GM12878 (cell line): ENCODE results near the gene FKBP3. TPM values are rescaled to one million over a fixed set of nuclear protein-coding genes. Genes with fewer than 3 reads are reported as not detected.

ENCODE experiments used
- BHLHE40 ChIP-seq, 2 experiments: fragments of 450-650 bp in 1 of 2; IDR thresholded peaks; 2 replicates each; pipeline ENCODE4 v1.6.1; 2011 to 2017; ENCODE audit warnings: low read depth in 2 of 2, borderline replicate concordance in 1 of 2, improper control_type of control experiment in 1 of 2, low read length in 1 of 2, mild to moderate bottlenecking in 1 of 2
- BRCA1 ChIP-seq: IDR thresholded peaks from 2 replicates; pipeline ENCODE4 v1.6.1; 2011; ENCODE audit warnings: low read depth, low read length, improper control_type of control experiment
- CHD1 ChIP-seq: IDR thresholded peaks from 2 replicates; pipeline ENCODE4 v1.6.1; 2012; ENCODE audit warnings: low read depth, low read length, improper control_type of control experiment
- FOS ChIP-seq: IDR thresholded peaks from 3 replicates; pipeline ENCODE4 v1.6.1; 2011; ENCODE audit warnings: borderline replicate concordance; ENCODE audit not compliant: insufficient read length; ENCODE audit errors: extremely low read depth
- FOXK2 ChIP-seq: fragments of 450-650 bp; IDR thresholded peaks from 2 replicates; pipeline ENCODE4 v1.6.1; 2017; ENCODE audit warnings: mild to moderate bottlenecking, moderate library complexity
- GABPA ChIP-seq: IDR thresholded peaks from 2 replicates; pipeline ENCODE4 v1.6.1; 2014; ENCODE audit warnings: antibody characterized with exemption, low read depth, mild to moderate bottlenecking, inconsistent platforms
- GATAD2B ChIP-seq: fragments of 450-650 bp; conservative IDR thresholded peaks from 2 replicates; pipeline ENCODE4 v1.6.1; 2017; ENCODE audit warnings: low read depth, mild to moderate bottlenecking, moderate library complexity
- IKZF1 ChIP-seq: fragments of 450-650 bp; conservative IDR thresholded peaks from 2 replicates; pipeline ENCODE4 v1.6.1; 2017; ENCODE audit warnings: antibody characterized with exemption, mild to moderate bottlenecking
- KLF5 ChIP-seq: fragments of 450-650 bp; IDR thresholded peaks from 2 replicates; pipeline ENCODE4 v1.6.1; 2014; ENCODE audit warnings: mild to moderate bottlenecking; ENCODE audit not compliant: partially characterized antibody
- NBN ChIP-seq: fragments of 450-650 bp; IDR thresholded peaks from 2 replicates; pipeline ENCODE4 v1.6.1; 2016
- NR2F1 ChIP-seq: fragments of 450-650 bp; conservative IDR thresholded peaks from 2 replicates; pipeline ENCODE4 v1.6.1; 2017; ENCODE audit warnings: mild to moderate bottlenecking
- POLR2A ChIP-seq: IDR thresholded peaks from 2 replicates; pipeline ENCODE4 v1.6.1; 2011; ENCODE audit warnings: low read depth, mild to moderate bottlenecking, low read length
- SIN3A ChIP-seq: IDR thresholded peaks from 2 replicates; pipeline ENCODE4 v1.6.1; 2012; ENCODE audit warnings: low read depth, low read length, improper control_type of control experiment
- SMAD1 ChIP-seq: fragments of 450-650 bp; IDR thresholded peaks from 2 replicates; pipeline ENCODE4 v1.6.1; 2018; ENCODE audit warnings: mild to moderate bottlenecking, low read depth; ENCODE audit not compliant: partially characterized antibody
- SMARCA5 ChIP-seq: fragments of 450-650 bp; IDR thresholded peaks from 2 replicates; pipeline ENCODE4 v1.6.1; 2017; ENCODE audit warnings: mild to moderate bottlenecking
- SREBF1 ChIP-seq: IDR thresholded peaks from 2 replicates; pipeline ENCODE4 v1.6.1; 2012; ENCODE audit warnings: mild to moderate bottlenecking, low read length
- STAT3 ChIP-seq: IDR thresholded peaks from 2 replicates; pipeline ENCODE4 v1.6.1; 2011; ENCODE audit warnings: low read depth, low read length, improper control_type of control experiment
- ZNF207 ChIP-seq: fragments of 450-650 bp; IDR thresholded peaks from 2 replicates; pipeline ENCODE4 v1.6.1; 2014; ENCODE audit warnings: antibody characterized with exemption, mild to moderate bottlenecking, borderline replicate concordance
- polyA plus RNA-seq, 11 experiments: library from polyadenylated mRNA; depleted of rRNA in 4 of 11; unstranded in 6 of 11; stranded (reverse) in 5 of 11; fragments of >200 nt; fragmentation: Nextera tagmentation in 4 of 11; fragmentation: Illumina TruSeq in 1 of 11; extraction: Ambion mirVana in 4 of 11; extraction: Trizol in 1 of 11; gene quantifications; 1 replicate in 1 of 11; 2 replicates in 10 of 11; pipeline versions ENCODE4 v1.2.1 to v1.2.3, GENCODE V29; 2011 to 2016; ENCODE audit warnings: inconsistent platforms in 2 of 11, missing spikeins in 2 of 11, low read depth in 1 of 11
- total RNA-seq, 4 experiments: library from RNA; depleted of rRNA in 3 of 4; stranded (reverse); fragments of >200 nt in 3 of 4; fragmentation: Illumina TruSeq in 1 of 4; extraction: Trizol in 1 of 4; gene quantifications; 2 replicates each; pipeline versions ENCODE4 v1.2.1 to v1.2.3, GENCODE V29; 2013 to 2021
- TF ChIP-seq, protein P1 (sequence below): fragments of 450-650 bp; formaldehyde crosslinking; IDR thresholded peaks from 2 replicates; pipeline ENCODE4 v1.5.0; 2022; ENCODE audit warnings: mild to moderate bottlenecking, missing genetic modification characterization
- TF ChIP-seq, protein P2 (sequence below): IDR thresholded peaks from 2 replicates; pipeline ENCODE4 v1.6.1; 2012; ENCODE audit warnings: low read length, inconsistent platforms
- TF ChIP-seq, protein P3 (sequence below): fragments of 450-650 bp; IDR thresholded peaks from 2 replicates; pipeline ENCODE4 v1.6.1; 2017; ENCODE audit warnings: mild to moderate bottlenecking

FKBP3 gene
- total and polyA plus RNA-seq, 10 of the 15 experiments (the other 5 are each of a cell fraction or from before 2014, with no cell fraction given): 67.2 to 218 (median 129) TPM

DNA sequence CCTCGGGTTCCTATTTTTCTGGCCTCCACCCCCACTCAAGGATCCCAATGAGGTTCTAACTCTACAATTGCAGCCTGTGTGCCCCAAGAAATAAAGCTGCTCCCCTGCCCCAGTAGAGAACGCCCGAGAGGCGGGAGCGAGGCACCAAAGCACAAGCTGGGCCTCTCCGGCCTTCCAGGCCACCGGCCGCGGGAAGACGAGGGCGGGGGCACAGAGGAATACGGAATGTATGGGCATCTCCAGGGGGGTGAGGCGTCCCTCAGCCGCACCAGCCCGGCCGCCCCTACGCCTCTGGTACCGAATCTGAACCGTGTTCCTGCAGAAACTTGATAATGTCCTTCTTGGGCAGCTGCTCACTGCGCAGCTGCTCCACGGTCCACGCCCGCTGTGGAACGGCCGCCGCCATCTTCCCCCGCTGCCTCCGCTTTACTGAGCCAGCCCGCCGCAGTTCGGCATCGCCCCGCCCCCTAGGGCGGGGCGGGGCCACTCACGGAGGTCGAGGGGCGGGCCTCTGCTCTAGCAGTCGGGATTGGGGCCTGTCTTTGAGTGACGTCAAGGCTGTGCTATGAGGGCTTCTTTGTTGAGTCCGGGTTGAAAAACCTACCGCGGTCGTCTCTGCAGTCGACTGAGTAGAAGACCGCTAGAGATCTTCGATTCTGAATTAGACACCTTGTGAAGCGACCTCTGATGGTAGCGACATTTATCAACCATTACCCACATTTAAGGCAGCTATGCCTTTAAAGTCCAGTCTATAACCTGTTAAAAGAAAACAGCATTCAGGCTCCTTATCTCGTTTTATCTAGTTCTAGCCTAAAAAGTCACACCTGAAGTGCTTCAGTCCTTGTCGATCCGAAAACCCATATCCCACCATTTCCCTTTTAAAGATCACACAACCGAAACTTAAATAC, at the start of gene FKBP3 (continued):
- TF ChIP-seq, protein P1, sequence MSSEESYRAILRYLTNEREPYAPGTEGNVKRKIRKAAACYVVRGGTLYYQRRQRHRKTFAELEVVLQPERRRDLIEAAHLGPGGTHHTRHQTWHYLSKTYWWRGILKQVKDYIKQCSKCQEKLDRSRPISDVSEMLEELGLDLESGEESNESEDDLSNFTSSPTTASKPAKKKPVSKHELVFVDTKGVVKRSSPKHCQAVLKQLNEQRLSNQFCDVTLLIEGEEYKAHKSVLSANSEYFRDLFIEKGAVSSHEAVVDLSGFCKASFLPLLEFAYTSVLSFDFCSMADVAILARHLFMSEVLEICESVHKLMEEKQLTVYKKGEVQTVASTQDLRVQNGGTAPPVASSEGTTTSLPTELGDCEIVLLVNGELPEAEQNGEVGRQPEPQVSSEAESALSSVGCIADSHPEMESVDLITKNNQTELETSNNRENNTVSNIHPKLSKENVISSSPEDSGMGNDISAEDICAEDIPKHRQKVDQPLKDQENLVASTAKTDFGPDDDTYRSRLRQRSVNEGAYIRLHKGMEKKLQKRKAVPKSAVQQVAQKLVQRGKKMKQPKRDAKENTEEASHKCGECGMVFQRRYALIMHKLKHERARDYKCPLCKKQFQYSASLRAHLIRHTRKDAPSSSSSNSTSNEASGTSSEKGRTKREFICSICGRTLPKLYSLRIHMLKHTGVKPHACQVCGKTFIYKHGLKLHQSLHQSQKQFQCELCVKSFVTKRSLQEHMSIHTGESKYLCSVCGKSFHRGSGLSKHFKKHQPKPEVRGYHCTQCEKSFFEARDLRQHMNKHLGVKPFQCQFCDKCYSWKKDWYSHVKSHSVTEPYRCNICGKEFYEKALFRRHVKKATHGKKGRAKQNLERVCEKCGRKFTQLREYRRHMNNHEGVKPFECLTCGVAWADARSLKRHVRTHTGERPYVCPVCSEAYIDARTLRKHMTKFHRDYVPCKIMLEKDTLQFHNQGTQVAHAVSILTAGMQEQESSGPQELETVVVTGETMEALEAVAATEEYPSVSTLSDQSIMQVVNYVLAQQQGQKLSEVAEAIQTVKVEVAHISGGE (CRISPR knock-in tag): 0 out of 2 replicates have a peak, but pooled peaks have one; percentile 50
- TF ChIP-seq NBN (peak; percentile 73), KLF5 (peak; percentile 99), GABPA (peak; percentile 76), GATAD2B (peak; percentile 86), SIN3A (peak; percentile 80), FOXK2 (peak; percentile 98), BRCA1 (no peak), SMAD1 (no peak), BHLHE40 (IDR thresholded peaks at IDR 0.05; ENCODE audit: borderline replicate concordance in 1 of 2, low read depth in 2 of 2, low read length in 1 of 2) (peak; percentile 94 to 98; a peak in 3 of 4 replicates), ZNF207 (peak; percentile 97), IKZF1 (peak; percentile 96), SMARCA5 (peak; percentile 7; the same call in 1 of the 2 replicates), STAT3 (no peak), NR2F1 (peak; percentile 69), POLR2A (peak; percentile 96), FOS (no peak), SREBF1 (peak; percentile 96), CHD1 (peak; percentile 98)
- TF ChIP-seq, protein P2, sequence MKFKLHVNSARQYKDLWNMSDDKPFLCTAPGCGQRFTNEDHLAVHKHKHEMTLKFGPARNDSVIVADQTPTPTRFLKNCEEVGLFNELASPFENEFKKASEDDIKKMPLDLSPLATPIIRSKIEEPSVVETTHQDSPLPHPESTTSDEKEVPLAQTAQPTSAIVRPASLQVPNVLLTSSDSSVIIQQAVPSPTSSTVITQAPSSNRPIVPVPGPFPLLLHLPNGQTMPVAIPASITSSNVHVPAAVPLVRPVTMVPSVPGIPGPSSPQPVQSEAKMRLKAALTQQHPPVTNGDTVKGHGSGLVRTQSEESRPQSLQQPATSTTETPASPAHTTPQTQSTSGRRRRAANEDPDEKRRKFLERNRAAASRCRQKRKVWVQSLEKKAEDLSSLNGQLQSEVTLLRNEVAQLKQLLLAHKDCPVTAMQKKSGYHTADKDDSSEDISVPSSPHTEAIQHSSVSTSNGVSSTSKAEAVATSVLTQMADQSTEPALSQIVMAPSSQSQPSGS: 0 out of 2 replicates have a peak, but pooled peaks have one; percentile 48
- TF ChIP-seq, protein P3, sequence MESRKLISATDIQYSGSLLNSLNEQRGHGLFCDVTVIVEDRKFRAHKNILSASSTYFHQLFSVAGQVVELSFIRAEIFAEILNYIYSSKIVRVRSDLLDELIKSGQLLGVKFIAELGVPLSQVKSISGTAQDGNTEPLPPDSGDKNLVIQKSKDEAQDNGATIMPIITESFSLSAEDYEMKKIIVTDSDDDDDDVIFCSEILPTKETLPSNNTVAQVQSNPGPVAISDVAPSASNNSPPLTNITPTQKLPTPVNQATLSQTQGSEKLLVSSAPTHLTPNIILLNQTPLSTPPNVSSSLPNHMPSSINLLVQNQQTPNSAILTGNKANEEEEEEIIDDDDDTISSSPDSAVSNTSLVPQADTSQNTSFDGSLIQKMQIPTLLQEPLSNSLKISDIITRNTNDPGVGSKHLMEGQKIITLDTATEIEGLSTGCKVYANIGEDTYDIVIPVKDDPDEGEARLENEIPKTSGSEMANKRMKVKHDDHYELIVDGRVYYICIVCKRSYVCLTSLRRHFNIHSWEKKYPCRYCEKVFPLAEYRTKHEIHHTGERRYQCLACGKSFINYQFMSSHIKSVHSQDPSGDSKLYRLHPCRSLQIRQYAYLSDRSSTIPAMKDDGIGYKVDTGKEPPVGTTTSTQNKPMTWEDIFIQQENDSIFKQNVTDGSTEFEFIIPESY: no peak
